GM12878 (cell line): ENCODE results near the gene H6PD. TPM values are rescaled to one million over a fixed set of nuclear protein-coding genes. Genes with fewer than 3 reads are reported as not detected.

Source experiments
- ATAC-seq: fragments of 200-7000 bp; cut with Tn5 transposase; 3 replicates; pipeline ENCODE4 v1.9.1; 2020; ENCODE audit warnings: mild to moderate bottlenecking, moderate library complexity
- BruUV-seq: library from RNA; stranded (reverse); fragments of 400-500 nt; replicated peaks from 2 replicates; lab custom pipeline; 2021; lab: Mats Ljungman, UMichigan
- CTCF ChIA-PET: fragments of 300-600 bp; sonication (Branson Sonifier 250); formaldehyde crosslinking; extraction: SDS; loops from one replicate; lab custom pipeline; 2021; ENCODE audit warnings: inconsistent platforms; lab: Yijun Ruan, JAX
- POLR2A ChIA-PET: fragments of 350-600 bp; formaldehyde crosslinking; extraction: SDS; loops from one replicate; lab custom pipeline; 2021; ENCODE audit warnings: inconsistent platforms; lab: Charles Lee
- RAD21 ChIA-PET: fragments of 300-600 bp; sonication (Branson Sonifier 250); formaldehyde crosslinking; loops from one replicate; lab custom pipeline; 2023; ENCODE audit warnings: antibody characterized with exemption; ENCODE audit not compliant: unreplicated experiment; lab: Charles Lee
- SMC1A ChIA-PET: fragments of 300-600 bp; sonication (Branson Sonifier 250); formaldehyde crosslinking; loops from one replicate; lab custom pipeline; 2023; ENCODE audit not compliant: unreplicated experiment, uncharacterized antibody; lab: Charles Lee
- DNase-seq: peaks from one replicate; pipeline ENCODE4 v3.0.0-alpha.2; 2011; ENCODE audit warnings: low read depth, low spot score
- FAIRE-seq: peaks from 3 replicates; lab custom pipeline; 2011; peaks lifted over from hg19 to GRCh38; lab: Jason Lieb, UNC
- H2AFZ ChIP-seq: 2 replicates; pipeline ENCODE4 v1.6.0; 2011; ENCODE audit warnings: low read depth, low read length, control low read depth; ENCODE audit not compliant: control insufficient read depth
- H3K27ac ChIP-seq: 2 replicates; pipeline ENCODE4 v1.5.1; 2011; ENCODE audit warnings: control low read depth; ENCODE audit not compliant: control insufficient read depth, insufficient read depth
- H3K27me3 ChIP-seq, 2 experiments: replicated peaks in 1 of 2; 2 replicates each; pipeline versions ENCODE4 v1.6.0 to v1.6.1; 2011; ENCODE audit warnings: low read length in 1 of 2; ENCODE audit not compliant: control insufficient read depth in 2 of 2, insufficient read depth in 2 of 2
- H3K36me3 ChIP-seq, 2 experiments: 2 replicates each; pipeline ENCODE4 v1.5.1; 2011; ENCODE audit warnings: low read length in 1 of 2; ENCODE audit not compliant: control insufficient read depth in 2 of 2, insufficient read depth in 2 of 2
- H3K4me1 ChIP-seq: 2 replicates; pipeline ENCODE4 v1.6.1; 2011; ENCODE audit warnings: mild to moderate bottlenecking, low read length, moderate library complexity, mixed read lengths; ENCODE audit not compliant: control insufficient read depth, insufficient read depth
- H3K4me2 ChIP-seq: 2 replicates; pipeline ENCODE4 v1.6.0; 2011; ENCODE audit warnings: control low read depth; ENCODE audit not compliant: control insufficient read depth, insufficient read depth
- H3K4me3 ChIP-seq: fragments of 200-600 bp; sonication (generic); 2 replicates; pipeline ENCODE4 v1.5.1; 2016
- H3K79me2 ChIP-seq: 2 replicates; pipeline ENCODE4 v1.6.0; 2011; ENCODE audit warnings: low read length; ENCODE audit not compliant: control insufficient read depth, insufficient read depth
- H3K9ac ChIP-seq: 2 replicates; pipeline ENCODE4 v1.8.0; 2011; ENCODE audit warnings: low read length, control low read depth, mixed read lengths; ENCODE audit not compliant: control insufficient read depth, insufficient read depth
- H3K9me3 ChIP-seq: replicated peaks from 3 replicates; pipeline ENCODE4 v1.5.1; 2011; ENCODE audit warnings: mild to moderate bottlenecking, low read length; ENCODE audit not compliant: control insufficient read depth, insufficient read depth
- H4K20me1 ChIP-seq: 2 replicates; pipeline ENCODE4 v1.6.0; 2011; ENCODE audit not compliant: control insufficient read depth, insufficient read depth
- RAD21 ChIP-seq: IDR thresholded peaks from 2 replicates; pipeline ENCODE4 v1.6.1; 2011; ENCODE audit warnings: mild to moderate bottlenecking, low read depth, low read length, moderate library complexity; ENCODE audit not compliant: insufficient read depth
- RELA ChIP-seq: fragments of 450-650 bp; IDR thresholded peaks from 2 replicates; pipeline ENCODE4 v1.8.0; 2014; ENCODE audit warnings: borderline replicate concordance; ENCODE audit not compliant: partially characterized antibody
- SMAD5 ChIP-seq: IDR thresholded peaks from 2 replicates; pipeline ENCODE4 v1.6.1; 2016; ENCODE audit warnings: antibody characterized with exemption, low read depth
- SREBF1 ChIP-seq: IDR thresholded peaks from 2 replicates; pipeline ENCODE4 v1.6.1; 2012; ENCODE audit warnings: mild to moderate bottlenecking, low read length
- TARDBP ChIP-seq: IDR thresholded peaks from 2 replicates; pipeline ENCODE4 v1.6.1; 2016; ENCODE audit warnings: borderline replicate concordance
- ZBED1 ChIP-seq: IDR thresholded peaks from 2 replicates; pipeline ENCODE4 v1.6.1; 2016; ENCODE audit warnings: borderline replicate concordance
- WGBS: methylation state at CpG from one replicate; pipeline ENCODE4 v1.1.6; 2016; ENCODE audit warnings: low lambda C conversion rate; ENCODE audit not compliant: insufficient replicate concordance, insufficient coverage; ENCODE audit errors: missing lambda C conversion rate; 5-methylcytosine and 5-hydroxymethylcytosine counted together
- in situ Hi-C: fragments of 300-500 bp; cut with MboI; formaldehyde crosslinking; loops from 9 replicates; pipeline ENCODE4 v1.14.3; 2018; ENCODE audit warnings: mixed read lengths
- intact Hi-C: fragments of 100-400 bp; cut with micrococcal nuclease; formaldehyde crosslinking; loops from one replicate; pipeline ENCODE4 v1.14.2; 2022; ENCODE audit not compliant: unreplicated experiment
- polyA plus RNA-seq, 11 experiments: library from polyadenylated mRNA; depleted of rRNA in 4 of 11; unstranded in 6 of 11; stranded (reverse) in 5 of 11; fragments of >200 nt; fragmentation: Nextera tagmentation in 4 of 11; fragmentation: Illumina TruSeq in 1 of 11; extraction: Ambion mirVana in 4 of 11; extraction: Trizol in 1 of 11; gene quantifications; 1 replicate in 1 of 11; 2 replicates in 10 of 11; pipeline versions ENCODE4 v1.2.1 to v1.2.3, GENCODE V29; 2011 to 2016; ENCODE audit warnings: inconsistent platforms in 2 of 11, missing spikeins in 2 of 11, low read depth in 1 of 11
- total RNA-seq, 4 experiments: library from RNA; depleted of rRNA in 3 of 4; stranded (reverse); fragments of >200 nt in 3 of 4; fragmentation: Illumina TruSeq in 1 of 4; extraction: Trizol in 1 of 4; gene quantifications; 2 replicates each; pipeline versions ENCODE4 v1.2.1 to v1.2.3, GENCODE V29; 2013 to 2021
- TF ChIP-seq, protein P1 (sequence below): fragments of 450-650 bp; IDR thresholded peaks from 2 replicates; pipeline ENCODE4 v1.6.1; 2018; ENCODE audit warnings: mild to moderate bottlenecking, low read depth, moderate library complexity; ENCODE audit not compliant: partially characterized antibody
- TF ChIP-seq, protein P2 (sequence below): IDR thresholded peaks from 2 replicates; pipeline ENCODE4 v1.6.1; 2012; ENCODE audit warnings: low read depth, low read length, improper control_type of control experiment
- TF ChIP-seq, protein P3 (sequence below): fragments of 450-650 bp; IDR thresholded peaks from 2 replicates; pipeline ENCODE4 v1.6.1; 2017; ENCODE audit warnings: mild to moderate bottlenecking, moderate library complexity
- TF ChIP-seq, protein P4 (sequence below): IDR thresholded peaks from 2 replicates; pipeline ENCODE4 v1.6.1; 2012; ENCODE audit warnings: low read depth, low read length, improper control_type of control experiment
- TF ChIP-seq, protein P5 (sequence below): IDR thresholded peaks from 2 replicates; pipeline ENCODE4 v1.6.1; 2012; ENCODE audit warnings: low read length, inconsistent platforms

Gene H6PD
- total and polyA plus RNA-seq, 10 of the 15 experiments (the other 5 are each of a cell fraction or from before 2014, with no cell fraction given), result 1.2 to 20.7 (median 7.7) TPM

DNA sequence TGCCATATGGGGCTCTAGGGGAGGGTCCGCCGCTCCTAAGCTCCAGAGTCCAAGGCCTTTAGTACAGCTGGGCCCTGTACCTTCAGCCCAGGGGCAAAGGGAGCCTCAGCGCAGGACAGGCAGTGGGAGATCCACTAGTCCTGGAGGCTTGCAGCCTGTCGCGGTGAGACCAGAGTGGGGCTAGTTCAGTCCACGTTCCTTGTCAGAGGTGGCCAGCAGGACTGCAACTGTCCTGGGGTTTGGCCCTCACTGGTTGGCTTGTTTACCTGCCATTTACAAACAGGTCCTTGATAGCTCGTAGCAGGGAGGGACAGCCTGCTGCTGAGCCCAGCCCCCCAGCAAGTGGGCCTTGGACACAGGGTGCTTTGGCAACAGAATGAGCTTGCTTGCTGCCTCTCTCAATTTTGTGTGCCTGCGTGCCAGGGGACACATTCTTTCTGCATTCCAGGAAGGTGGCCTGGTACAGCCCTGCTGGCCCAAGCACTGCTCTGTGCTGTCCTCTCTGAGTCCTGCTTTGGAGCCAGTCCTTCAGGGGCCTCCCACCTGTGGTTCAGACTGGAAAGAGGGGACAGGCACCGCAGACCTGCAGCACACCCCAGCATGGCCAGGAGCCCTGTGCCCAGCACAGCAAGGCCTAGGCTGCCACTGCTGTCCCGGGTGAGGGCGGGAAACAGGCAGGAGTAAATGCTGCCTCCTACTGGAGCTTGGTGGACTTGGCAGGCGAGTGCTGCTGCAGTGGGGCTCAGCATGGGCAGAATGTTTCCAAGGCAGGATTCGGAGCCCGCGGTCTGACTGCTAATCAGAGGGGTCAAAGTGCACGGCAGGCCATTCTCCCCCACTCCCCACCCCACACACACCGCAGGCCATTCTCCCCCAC is 15.2 kb downstream of the H6PD start:
- no peak overlapping the region for H3K27ac ChIP-seq
- ATAC-seq (peak; percentile 93), FAIRE-seq (no peak), DNase-seq (no peak)
- no peak overlapping the region for H3K4me3 ChIP-seq
- ChIA-PET CTCF (interaction anchor here (0.7 to 1.8 kb wide), 12 partner anchors 9 to 332 kb away, joined by 3 to 12 read pairs (median 4); partner anchors contain the start of gene H6PD), POLR2A (no interaction called here), RAD21 (interaction anchor here (0.6 to 1.5 kb wide), 4 partner anchors 47 to 241 kb away, joined by 3 to 4 read pairs (median 3); no protein-coding TSS in a partner anchor), SMC1A (interaction anchor here (0.7 to 1.0 kb wide), 2 partner anchors 17 to 241 kb away, joined by 3 read pairs; no protein-coding TSS in a partner anchor)
- no peaks in the 10 kb centered on the region for H3K27me3 ChIP-seq
- no peaks in the 10 kb centered on the region for H3K79me2 ChIP-seq
- 84% methylated on average over 16 of the region's 17 CpGs for WGBS
- H3K36me3 ChIP-seq, result no peaks in the 10 kb centered on the region
- H3K4me2 ChIP-seq, result no peak overlapping the region
- in situ Hi-C loops (no loop called here), intact Hi-C loops (no loop called here)
- BruUV-seq, result no TSS peak
- H4K20me1 ChIP-seq, result no peaks in the 10 kb centered on the region
- no peak overlapping the region for H3K9ac ChIP-seq
- no peaks in the 10 kb centered on the region for H3K4me1 ChIP-seq
- H3K9me3 ChIP-seq, result no peaks in the 10 kb centered on the region
- no peak overlapping the region for H2AFZ ChIP-seq
- no peak for TF ChIP-seq SMAD5
- TF ChIP-seq TARDBP, result no peak
- no peak for TF ChIP-seq ZBED1
- TF ChIP-seq SREBF1, result no peak
- TF ChIP-seq, protein P1, sequence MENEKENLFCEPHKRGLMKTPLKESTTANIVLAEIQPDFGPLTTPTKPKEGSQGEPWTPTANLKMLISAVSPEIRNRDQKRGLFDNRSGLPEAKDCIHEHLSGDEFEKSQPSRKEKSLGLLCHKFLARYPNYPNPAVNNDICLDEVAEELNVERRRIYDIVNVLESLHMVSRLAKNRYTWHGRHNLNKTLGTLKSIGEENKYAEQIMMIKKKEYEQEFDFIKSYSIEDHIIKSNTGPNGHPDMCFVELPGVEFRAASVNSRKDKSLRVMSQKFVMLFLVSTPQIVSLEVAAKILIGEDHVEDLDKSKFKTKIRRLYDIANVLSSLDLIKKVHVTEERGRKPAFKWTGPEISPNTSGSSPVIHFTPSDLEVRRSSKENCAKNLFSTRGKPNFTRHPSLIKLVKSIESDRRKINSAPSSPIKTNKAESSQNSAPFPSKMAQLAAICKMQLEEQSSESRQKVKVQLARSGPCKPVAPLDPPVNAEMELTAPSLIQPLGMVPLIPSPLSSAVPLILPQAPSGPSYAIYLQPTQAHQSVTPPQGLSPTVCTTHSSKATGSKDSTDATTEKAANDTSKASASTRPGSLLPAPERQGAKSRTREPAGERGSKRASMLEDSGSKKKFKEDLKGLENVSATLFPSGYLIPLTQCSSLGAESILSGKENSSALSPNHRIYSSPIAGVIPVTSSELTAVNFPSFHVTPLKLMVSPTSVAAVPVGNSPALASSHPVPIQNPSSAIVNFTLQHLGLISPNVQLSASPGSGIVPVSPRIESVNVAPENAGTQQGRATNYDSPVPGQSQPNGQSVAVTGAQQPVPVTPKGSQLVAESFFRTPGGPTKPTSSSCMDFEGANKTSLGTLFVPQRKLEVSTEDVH, result no peak
- peak; percentile 65 for TF ChIP-seq RAD21
- no peak for TF ChIP-seq RELA
- TF ChIP-seq, protein P2, sequence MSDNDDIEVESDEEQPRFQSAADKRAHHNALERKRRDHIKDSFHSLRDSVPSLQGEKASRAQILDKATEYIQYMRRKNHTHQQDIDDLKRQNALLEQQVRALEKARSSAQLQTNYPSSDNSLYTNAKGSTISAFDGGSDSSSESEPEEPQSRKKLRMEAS, result no peak
- TF ChIP-seq, protein P3, sequence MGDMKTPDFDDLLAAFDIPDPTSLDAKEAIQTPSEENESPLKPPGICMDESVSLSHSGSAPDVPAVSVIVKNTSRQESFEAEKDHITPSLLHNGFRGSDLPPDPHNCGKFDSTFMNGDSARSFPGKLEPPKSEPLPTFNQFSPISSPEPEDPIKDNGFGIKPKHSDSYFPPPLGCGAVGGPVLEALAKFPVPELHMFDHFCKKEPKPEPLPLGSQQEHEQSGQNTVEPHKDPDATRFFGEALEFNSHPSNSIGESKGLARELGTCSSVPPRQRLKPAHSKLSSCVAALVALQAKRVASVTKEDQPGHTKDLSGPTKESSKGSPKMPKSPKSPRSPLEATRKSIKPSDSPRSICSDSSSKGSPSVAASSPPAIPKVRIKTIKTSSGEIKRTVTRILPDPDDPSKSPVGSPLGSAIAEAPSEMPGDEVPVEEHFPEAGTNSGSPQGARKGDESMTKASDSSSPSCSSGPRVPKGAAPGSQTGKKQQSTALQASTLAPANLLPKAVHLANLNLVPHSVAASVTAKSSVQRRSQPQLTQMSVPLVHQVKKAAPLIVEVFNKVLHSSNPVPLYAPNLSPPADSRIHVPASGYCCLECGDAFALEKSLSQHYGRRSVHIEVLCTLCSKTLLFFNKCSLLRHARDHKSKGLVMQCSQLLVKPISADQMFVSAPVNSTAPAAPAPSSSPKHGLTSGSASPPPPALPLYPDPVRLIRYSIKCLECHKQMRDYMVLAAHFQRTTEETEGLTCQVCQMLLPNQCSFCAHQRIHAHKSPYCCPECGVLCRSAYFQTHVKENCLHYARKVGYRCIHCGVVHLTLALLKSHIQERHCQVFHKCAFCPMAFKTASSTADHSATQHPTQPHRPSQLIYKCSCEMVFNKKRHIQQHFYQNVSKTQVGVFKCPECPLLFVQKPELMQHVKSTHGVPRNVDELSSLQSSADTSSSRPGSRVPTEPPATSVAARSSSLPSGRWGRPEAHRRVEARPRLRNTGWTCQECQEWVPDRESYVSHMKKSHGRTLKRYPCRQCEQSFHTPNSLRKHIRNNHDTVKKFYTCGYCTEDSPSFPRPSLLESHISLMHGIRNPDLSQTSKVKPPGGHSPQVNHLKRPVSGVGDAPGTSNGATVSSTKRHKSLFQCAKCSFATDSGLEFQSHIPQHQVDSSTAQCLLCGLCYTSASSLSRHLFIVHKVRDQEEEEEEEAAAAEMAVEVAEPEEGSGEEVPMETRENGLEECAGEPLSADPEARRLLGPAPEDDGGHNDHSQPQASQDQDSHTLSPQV, result no peak
- TF ChIP-seq, protein P4, sequence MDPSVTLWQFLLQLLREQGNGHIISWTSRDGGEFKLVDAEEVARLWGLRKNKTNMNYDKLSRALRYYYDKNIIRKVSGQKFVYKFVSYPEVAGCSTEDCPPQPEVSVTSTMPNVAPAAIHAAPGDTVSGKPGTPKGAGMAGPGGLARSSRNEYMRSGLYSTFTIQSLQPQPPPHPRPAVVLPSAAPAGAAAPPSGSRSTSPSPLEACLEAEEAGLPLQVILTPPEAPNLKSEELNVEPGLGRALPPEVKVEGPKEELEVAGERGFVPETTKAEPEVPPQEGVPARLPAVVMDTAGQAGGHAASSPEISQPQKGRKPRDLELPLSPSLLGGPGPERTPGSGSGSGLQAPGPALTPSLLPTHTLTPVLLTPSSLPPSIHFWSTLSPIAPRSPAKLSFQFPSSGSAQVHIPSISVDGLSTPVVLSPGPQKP, result no peak
- TF ChIP-seq, protein P5, sequence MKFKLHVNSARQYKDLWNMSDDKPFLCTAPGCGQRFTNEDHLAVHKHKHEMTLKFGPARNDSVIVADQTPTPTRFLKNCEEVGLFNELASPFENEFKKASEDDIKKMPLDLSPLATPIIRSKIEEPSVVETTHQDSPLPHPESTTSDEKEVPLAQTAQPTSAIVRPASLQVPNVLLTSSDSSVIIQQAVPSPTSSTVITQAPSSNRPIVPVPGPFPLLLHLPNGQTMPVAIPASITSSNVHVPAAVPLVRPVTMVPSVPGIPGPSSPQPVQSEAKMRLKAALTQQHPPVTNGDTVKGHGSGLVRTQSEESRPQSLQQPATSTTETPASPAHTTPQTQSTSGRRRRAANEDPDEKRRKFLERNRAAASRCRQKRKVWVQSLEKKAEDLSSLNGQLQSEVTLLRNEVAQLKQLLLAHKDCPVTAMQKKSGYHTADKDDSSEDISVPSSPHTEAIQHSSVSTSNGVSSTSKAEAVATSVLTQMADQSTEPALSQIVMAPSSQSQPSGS, result no peak
